Activated CD4-positive, alpha-beta T cell treated with anti-CD3 and anti-CD28 coated beads, Interleukin-2, amount 50 U/mL, for 1 hour (primary cell): ENCODE results near the gene LGALS9C.
"Not testable (repeated sequence)": the region's sequence is repeated elsewhere in the genome, so short reads cannot be mapped to it uniquely, and the experiment has no call there.

Experiments
- DNase-seq: peaks from one replicate; pipeline ENCODE4 v3.0.0-alpha.2; 2020

Gene LGALS9C

GRCh38 chr17:18542234-18542633, 65.6 kb downstream of the LGALS9C start:
- not testable (repeated sequence) for DNase-seq

DNA sequence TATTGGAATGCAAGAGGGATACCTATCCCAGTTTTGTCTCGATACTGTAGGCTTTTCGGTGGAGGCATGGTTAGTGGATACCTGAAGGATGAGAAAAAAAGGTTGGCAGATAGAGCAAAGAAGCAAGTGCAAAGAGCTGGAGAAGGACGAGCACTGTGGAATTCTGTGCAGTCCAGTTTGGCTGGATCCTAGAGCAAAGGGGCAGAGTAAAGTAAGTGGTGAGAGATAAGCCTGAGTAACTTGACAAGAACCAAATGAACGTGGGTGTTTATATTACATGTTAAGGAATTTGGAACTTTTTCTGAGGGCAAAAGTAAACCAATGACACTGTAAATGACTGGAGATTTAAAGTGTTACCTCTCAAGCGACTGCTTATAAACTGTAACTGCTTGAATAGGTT, 66.3 kb downstream of the LGALS9C start:
- DNase-seq: not testable (repeated sequence)
